H9 (cell line): ENCODE data around the gene UBE3C. TPM values are rescaled to one million over a fixed set of nuclear protein-coding genes. Genes with fewer than 3 reads are reported as not detected.

ENCODE experiments used
- DNase-seq: peaks from one replicate; pipeline ENCODE4 v3.0.0-alpha.2; 2017
- H2AFZ ChIP-seq: one replicate; pipeline ENCODE4 v1.6.1; 2013; ENCODE audit warnings: mild to moderate bottlenecking, low read length, control low read depth, moderate library complexity
- H2AK5ac ChIP-seq: 2 replicates; pipeline ENCODE4 v1.6.1; 2013; ENCODE audit warnings: low read length, control low read depth, mixed read lengths; ENCODE audit not compliant: insufficient read length
- H2BK120ac ChIP-seq: one replicate; pipeline ENCODE4 v1.6.1; 2013; ENCODE audit warnings: low read depth, mild to moderate bottlenecking, low read length, control low read depth, inconsistent platforms; ENCODE audit not compliant: poor library complexity, severe bottlenecking
- H2BK12ac ChIP-seq: 2 replicates; pipeline ENCODE4 v1.6.1; 2013; ENCODE audit warnings: low read length, control low read depth, mixed read lengths, low read depth; ENCODE audit not compliant: insufficient read length
- H2BK15ac ChIP-seq: 2 replicates; pipeline ENCODE4 v1.6.1; 2013; ENCODE audit warnings: low read depth, low read length, control low read depth
- H2BK20ac ChIP-seq: one replicate; pipeline ENCODE4 v1.6.1; 2013; ENCODE audit warnings: low read depth, mild to moderate bottlenecking, low read length, control low read depth, inconsistent platforms; ENCODE audit not compliant: poor library complexity, severe bottlenecking
- H2BK5ac ChIP-seq: 2 replicates; pipeline ENCODE4 v1.6.1; 2013; ENCODE audit warnings: low read length, control low read depth, mixed read lengths; ENCODE audit not compliant: insufficient read length
- H3K14ac ChIP-seq: 2 replicates; pipeline ENCODE4 v1.6.1; 2013; ENCODE audit warnings: low read length, control low read depth; ENCODE audit not compliant: insufficient read depth
- H3K18ac ChIP-seq: 2 replicates; pipeline ENCODE4 v1.6.1; 2013; ENCODE audit warnings: low read depth, mild to moderate bottlenecking, mixed read lengths, low read length, control low read depth; ENCODE audit not compliant: insufficient read length
- H3K23ac ChIP-seq: 2 replicates; pipeline ENCODE4 v1.6.1; 2013; ENCODE audit warnings: low read length, control low read depth, mixed read lengths, low read depth; ENCODE audit not compliant: insufficient read length
- H3K23me2 ChIP-seq: 2 replicates; pipeline ENCODE4 v1.6.1; 2013; ENCODE audit warnings: low read depth, mild to moderate bottlenecking, mixed read lengths, low read length, control low read depth; ENCODE audit not compliant: insufficient read length, poor library complexity, severe bottlenecking
- H3K27ac ChIP-seq: 2 replicates; pipeline ENCODE4 v1.5.1; 2013; ENCODE audit warnings: low read length, control low read depth, mixed read lengths, low read depth; ENCODE audit not compliant: insufficient read length
- H3K27me3 ChIP-seq: 2 replicates; pipeline ENCODE4 v1.6.1; 2013; ENCODE audit warnings: low read length, control low read depth, inconsistent platforms; ENCODE audit not compliant: insufficient read depth
- H3K4ac ChIP-seq: 2 replicates; pipeline ENCODE4 v1.6.1; 2013; ENCODE audit warnings: low read depth, mild to moderate bottlenecking, control low read depth, inconsistent platforms, low read length, moderate library complexity
- H3K4me1 ChIP-seq: 2 replicates; pipeline ENCODE4 v1.6.1; 2013; ENCODE audit warnings: low read length, control low read depth, inconsistent platforms; ENCODE audit not compliant: insufficient read depth
- H3K4me2 ChIP-seq: 2 replicates; pipeline ENCODE4 v1.6.1; 2013; ENCODE audit warnings: low read length, control low read depth, mixed read lengths; ENCODE audit not compliant: insufficient read length, insufficient read depth
- H3K56ac ChIP-seq: 2 replicates; pipeline ENCODE4 v1.6.1; 2013; ENCODE audit warnings: low read depth, mild to moderate bottlenecking, mixed read lengths, low read length, control low read depth; ENCODE audit not compliant: insufficient read length
- H3K79me1 ChIP-seq: 2 replicates; pipeline ENCODE4 v1.6.1; 2013; ENCODE audit warnings: low read depth, mild to moderate bottlenecking, moderate library complexity, low read length, control low read depth, inconsistent platforms; ENCODE audit not compliant: insufficient read depth, poor library complexity, severe bottlenecking
- H3K79me2 ChIP-seq: 2 replicates; pipeline ENCODE4 v1.6.1; 2013; ENCODE audit warnings: low read length, control low read depth, inconsistent platforms; ENCODE audit not compliant: insufficient read depth
- H3K9ac ChIP-seq: 2 replicates; pipeline ENCODE4 v1.6.1; 2013; ENCODE audit warnings: low read length, control low read depth, mixed read lengths; ENCODE audit not compliant: insufficient read length; ENCODE audit errors: extremely low read depth
- H3K9me3 ChIP-seq: one replicate; pipeline ENCODE4 v1.6.1; 2013; ENCODE audit warnings: low read depth, low read length, inconsistent platforms; ENCODE audit not compliant: control insufficient read depth
- H3T11ph ChIP-seq: one replicate; pipeline ENCODE4 v1.6.1; 2013; ENCODE audit warnings: mild to moderate bottlenecking, low read length, control low read depth, inconsistent platforms
- H4K20me1 ChIP-seq: one replicate; pipeline ENCODE4 v1.6.1; 2013; ENCODE audit not compliant: control insufficient read depth, insufficient read length, insufficient read depth
- H4K5ac ChIP-seq: 2 replicates; pipeline ENCODE4 v1.6.1; 2013; ENCODE audit warnings: low read depth, mild to moderate bottlenecking, mixed read lengths, low read length, control low read depth; ENCODE audit not compliant: insufficient read length
- H4K8ac ChIP-seq: replicated peaks from 2 replicates; pipeline ENCODE4 v1.6.1; 2013; ENCODE audit warnings: low read length, control low read depth, mixed read lengths, low read depth; ENCODE audit not compliant: insufficient read length
- H4K91ac ChIP-seq: 2 replicates; pipeline ENCODE4 v1.6.1; 2013; ENCODE audit warnings: low read depth, mild to moderate bottlenecking, moderate library complexity, mixed read lengths, low read length, control low read depth; ENCODE audit not compliant: insufficient read length
- H3K27ac Mint-ChIP-seq, 3 experiments: 2 replicates in 2 of 3; 3 replicates in 1 of 3; pipeline ENCODE4 v1.8.0; 2020 to 2021; ENCODE audit warnings: mixed read lengths in 3 of 3, mild to moderate bottlenecking in 1 of 3, moderate library complexity in 1 of 3
- H3K27me3 Mint-ChIP-seq: 2 replicates; pipeline ENCODE4 v1.8.0; 2021; ENCODE audit warnings: low read depth, mild to moderate bottlenecking, moderate library complexity, mixed read lengths
- H3K36me3 Mint-ChIP-seq, 3 experiments: 2 replicates in 2 of 3; 3 replicates in 1 of 3; pipeline ENCODE4 v1.8.0; 2020 to 2021; ENCODE audit warnings: low read depth in 3 of 3, mixed read lengths in 3 of 3; ENCODE audit not compliant: insufficient read depth in 1 of 3
- H3K4me1 Mint-ChIP-seq, 2 experiments: 2 replicates each; pipeline ENCODE4 v1.8.0; 2020; ENCODE audit warnings: mixed read lengths in 2 of 2
- H3K4me3 Mint-ChIP-seq, 2 experiments: 2 replicates in 1 of 2; 3 replicates in 1 of 2; pipeline ENCODE4 v1.8.0; 2020 to 2021; ENCODE audit warnings: mild to moderate bottlenecking in 2 of 2, mixed read lengths in 2 of 2, moderate library complexity in 1 of 2
- H3K9me3 Mint-ChIP-seq, 2 experiments: 2 replicates in 1 of 2; 3 replicates in 1 of 2; pipeline ENCODE4 v1.8.0; 2020; ENCODE audit warnings: mild to moderate bottlenecking in 2 of 2, mixed read lengths in 2 of 2, moderate library complexity in 1 of 2
- CTCF ChIP-seq: fragments of 200-600 bp; sonication (generic); conservative IDR thresholded peaks from 3 replicates; pipeline ENCODE4 v1.8.0; 2021; ENCODE audit warnings: antibody characterized with exemption, mild to moderate bottlenecking
- WGBS: extraction: QIAGEN DNeasy Blood & Tissue Kit; methylation state at CpG from one replicate; pipeline ENCODE4 v1.1.7; 2013; ENCODE audit warnings: missing lambda C conversion rate, low lambda C conversion rate, mixed read lengths; ENCODE audit not compliant: insufficient read length; ENCODE audit errors: extremely low coverage; 5-methylcytosine and 5-hydroxymethylcytosine counted together
- total RNA-seq: library from RNA; stranded (reverse); gene quantifications from 2 replicates; pipeline ENCODE4 v1.2.1, GENCODE V29; 2021

Gene UBE3C
- total RNA-seq, 1 experiment from 2014 or later = 63.3 TPM

- H3K9ac ChIP-seq = no peak overlapping the region
- Mint-ChIP-seq H3K4me1 (peaks cover 0 to 2% of the 10 kb centered on the region in 2 experiments; a peak in 2 of 4 replicates), H3K4me3 (no peak overlapping the region), H3K9me3 (peaks cover 5 to 10% of the 10 kb centered on the region in 2 experiments; a peak in 4 of 5 replicates), H3K36me3 (no peaks in the 10 kb centered on the region; a peak in 1 of 7 replicates), H3K27me3 (peaks cover 10% of the 10 kb centered on the region; the same call in 1 of the 2 replicates), H3K27ac (no peak overlapping the region)
- H3K27ac ChIP-seq = no peak overlapping the region
- no peak overlapping the region for H3T11ph ChIP-seq
- H4K8ac ChIP-seq = no peak overlapping the region
- no peaks in the 10 kb centered on the region for H3K79me2 ChIP-seq
- H2BK12ac ChIP-seq = no peak overlapping the region
- DNase-seq = no peak
- no peak overlapping the region for H3K4ac ChIP-seq
- no peaks in the 10 kb centered on the region for H3K27me3 ChIP-seq
- H4K5ac ChIP-seq = no peak overlapping the region
- no peak overlapping the region for H2AK5ac ChIP-seq
- H4K20me1 ChIP-seq = no peaks in the 10 kb centered on the region
- no peak overlapping the region for H2BK15ac ChIP-seq
- no peak overlapping the region for H2BK120ac ChIP-seq
- H3K14ac ChIP-seq = no peak overlapping the region
- H3K23me2 ChIP-seq = no peaks in the 10 kb centered on the region
- H3K4me1 ChIP-seq = no peaks in the 10 kb centered on the region
- no peak overlapping the region for H4K91ac ChIP-seq
- no peaks in the 10 kb centered on the region for H3K9me3 ChIP-seq
- H2BK5ac ChIP-seq = no peak overlapping the region
- no peak for TF ChIP-seq CTCF
- H3K4me2 ChIP-seq = no peak overlapping the region
- H3K18ac ChIP-seq = no peak overlapping the region
- H2AFZ ChIP-seq = no peak overlapping the region
- H3K79me1 ChIP-seq = no peaks in the 10 kb centered on the region
- H3K56ac ChIP-seq = no peak overlapping the region
- WGBS = no CpG with 5 or more reads among the region's 2 CpGs
- H3K23ac ChIP-seq = no peak overlapping the region
- no peak overlapping the region for H2BK20ac ChIP-seq
Observed at GRCh38 chr7:157117796-157118195, 20.9 kb upstream of the UBE3C start.
